SK-N-SH (cell line): Measurements from ENCODE around the gene MMS19. TPM values are rescaled to one million over a fixed set of nuclear protein-coding genes. Genes with fewer than 3 reads are reported as not detected.

Experiments used
- CTCF ChIA-PET: fragments of 300-600, 350-600 bp; formaldehyde crosslinking; extraction: SDS; loops from one replicate; lab custom pipeline; 2021; lab: Yijun Ruan, JAX
- POLR2A ChIA-PET: fragments of 350-600 bp; sonication (Branson Sonifier 250); formaldehyde crosslinking; extraction: SDS; loops from one replicate; lab custom pipeline; 2020; ENCODE audit warnings: antibody characterized with exemption, inconsistent platforms; lab: Yijun Ruan, JAX
- DNase-seq: peaks from one replicate; pipeline ENCODE4 v3.0.0; 2012
- H2AFZ ChIP-seq: fragments of 200-600 bp; sonication (generic); 2 replicates; pipeline ENCODE4 v1.8.1; 2016; ENCODE audit warnings: antibody characterized with exemption, mild to moderate bottlenecking, low read depth
- H3F3A ChIP-seq: fragments of 200-600 bp; sonication (generic); replicated peaks from 2 replicates; pipeline ENCODE3; 2016; ENCODE audit warnings: antibody characterized with exemption, mild to moderate bottlenecking; ENCODE audit not compliant: insufficient read depth
- H3K27ac ChIP-seq, 2 experiments: fragments of 200-500 bp in 1 of 2; fragments of 200-600 bp in 1 of 2; sonication (Bioruptor generic) in 1 of 2; sonication (generic), shearing (Covaris generic) in 1 of 2; 2 replicates each; pipeline versions ENCODE4 v1.5.1 to v1.6.1; 2014 to 2016; ENCODE audit warnings: low read depth in 2 of 2, inconsistent platforms in 1 of 2, low read length in 1 of 2, mild to moderate bottlenecking in 1 of 2, mixed read lengths in 1 of 2
- H3K27me3 ChIP-seq: fragments of 200-600 bp; sonication (generic), shearing (Covaris generic); 2 replicates; pipeline ENCODE4 v1.6.1; 2016; ENCODE audit warnings: mixed run types; ENCODE audit not compliant: insufficient read depth
- H3K36me3 ChIP-seq, 2 experiments: fragments of 200-500 bp in 1 of 2; fragments of 200-600 bp in 1 of 2; sonication (Bioruptor generic) in 1 of 2; sonication (generic) in 1 of 2; replicated peaks in 1 of 2; 2 replicates each; pipeline versions ENCODE3 to v1.5.1; 2014 to 2016; ENCODE audit warnings: low read length in 1 of 2, mild to moderate bottlenecking in 1 of 2; ENCODE audit not compliant: insufficient read depth in 2 of 2, control insufficient read depth in 1 of 2
- H3K4me1 ChIP-seq, 2 experiments: fragments of 200-500 bp in 1 of 2; fragments of 200-600 bp in 1 of 2; sonication (Bioruptor generic) in 1 of 2; sonication (generic), shearing (Covaris generic) in 1 of 2; 2 replicates each; pipeline versions ENCODE4 v1.5.1 to v1.6.1; 2014 to 2016; ENCODE audit warnings: low read depth in 1 of 2, low read length in 1 of 2, mixed run types in 1 of 2; ENCODE audit not compliant: insufficient read depth in 2 of 2, control insufficient read depth in 1 of 2
- H3K4me2 ChIP-seq: fragments of 200-600 bp; sonication (generic), shearing (Covaris generic); 2 replicates; pipeline ENCODE4 v1.6.1; 2017; ENCODE audit warnings: mixed run types
- H3K4me3 ChIP-seq, 2 experiments: fragments of 200-500 bp in 1 of 2; fragments of 200-600 bp in 1 of 2; sonication (Bioruptor generic) in 1 of 2; sonication (generic), shearing (Covaris generic) in 1 of 2; 2 replicates each; pipeline versions ENCODE4 v1.5.1 to v1.8.1; 2014 to 2016; ENCODE audit warnings: low read depth in 2 of 2, inconsistent platforms in 1 of 2, low read length in 1 of 2, mild to moderate bottlenecking in 1 of 2, mixed read lengths in 1 of 2, moderate library complexity in 1 of 2
- H3K79me2 ChIP-seq: fragments of 200-600 bp; sonication (generic); 2 replicates; pipeline ENCODE4 v1.8.1; 2017; ENCODE audit warnings: mild to moderate bottlenecking; ENCODE audit not compliant: insufficient read depth
- H3K9ac ChIP-seq: fragments of 200-600 bp; sonication (generic); 2 replicates; pipeline ENCODE4 v1.6.1; 2017; ENCODE audit warnings: mixed run types
- H3K9me2 ChIP-seq: fragments of 200-600 bp; sonication (generic); 2 replicates; pipeline ENCODE4 v1.6.1; 2017; ENCODE audit warnings: mixed run types
- H3K9me3 ChIP-seq: fragments of 200-600 bp; sonication (generic); 2 replicates; pipeline ENCODE4 v1.6.1; 2017; ENCODE audit warnings: mixed run types, mild to moderate bottlenecking, moderate library complexity
- H4K20me1 ChIP-seq: fragments of 200-600 bp; sonication (generic); 2 replicates; pipeline ENCODE4 v1.6.1; 2017; ENCODE audit warnings: mild to moderate bottlenecking, mixed run types; ENCODE audit not compliant: insufficient read depth
- CHD2 ChIP-seq: fragments of 150-350 bp; IDR thresholded peaks from 2 replicates; pipeline ENCODE4 v1.6.1; 2018; ENCODE audit warnings: low read length; ENCODE audit not compliant: partially characterized antibody
- CTCF ChIP-seq: fragments of 200-600 bp; sonication (generic); IDR thresholded peaks from 2 replicates; pipeline ENCODE4 v1.6.1; 2017; ENCODE audit warnings: antibody characterized with exemption, mild to moderate bottlenecking, moderate library complexity
- ELF1 ChIP-seq: IDR thresholded peaks from 2 replicates; pipeline ENCODE4 v1.4.0; 2012
- FOSL2 ChIP-seq: IDR thresholded peaks from 2 replicates; pipeline ENCODE4 v1.4.0; 2012; ENCODE audit warnings: low read depth, mild to moderate bottlenecking, moderate library complexity, borderline replicate concordance
- FOXJ3 ChIP-seq: sonication (generic); formaldehyde crosslinking; IDR thresholded peaks from 2 replicates; pipeline ENCODE4 v1.5.1; 2020; ENCODE audit warnings: mild to moderate bottlenecking, missing genetic modification reagents
- FOXM1 ChIP-seq: IDR thresholded peaks from 2 replicates; pipeline ENCODE4 v1.4.0; 2012; ENCODE audit warnings: low read depth, mild to moderate bottlenecking
- IRF3 ChIP-seq: fragments of 150-350 bp; IDR thresholded peaks from 2 replicates; pipeline ENCODE4 v1.6.1; 2016; ENCODE audit warnings: mild to moderate bottlenecking, low read depth, low read length
- JUND ChIP-seq: IDR thresholded peaks from 2 replicates; pipeline ENCODE4 v1.4.0; 2012
- MXI1 ChIP-seq: IDR thresholded peaks from 2 replicates; pipeline ENCODE4 v1.6.1; 2012; ENCODE audit warnings: mild to moderate bottlenecking, low read depth, low read length, improper control_type of control experiment
- PBX3 ChIP-seq: IDR thresholded peaks from 2 replicates; pipeline ENCODE4; 2012
- POLR2AphosphoS5 ChIP-seq: IDR thresholded peaks from 2 replicates; pipeline ENCODE4 v1.6.1; 2012; ENCODE audit warnings: low read depth, low read length
- RCOR1 ChIP-seq: fragments of 150-350 bp; IDR thresholded peaks from 2 replicates; pipeline ENCODE4 v1.6.1; 2017; ENCODE audit warnings: antibody characterized with exemption, low read length
- REST ChIP-seq: IDR thresholded peaks from 2 replicates; pipeline ENCODE4 v1.6.1; 2012; ENCODE audit warnings: mild to moderate bottlenecking, low read depth, low read length, moderate library complexity
- RXRA ChIP-seq: IDR thresholded peaks from 2 replicates; pipeline ENCODE4 v1.4.0; 2012; ENCODE audit warnings: low read depth, mild to moderate bottlenecking, borderline replicate concordance
- SMC3 ChIP-seq: IDR thresholded peaks from 2 replicates; pipeline ENCODE4 v1.6.1; 2012; ENCODE audit warnings: low read depth, low read length, improper control_type of control experiment
- TAF1 ChIP-seq: IDR thresholded peaks from 2 replicates; pipeline ENCODE4 v1.6.1; 2012; ENCODE audit warnings: low read depth, mild to moderate bottlenecking, low read length, moderate library complexity, borderline replicate concordance
- TCF12 ChIP-seq: IDR thresholded peaks from 2 replicates; pipeline ENCODE4 v1.4.0; 2012
- USF1 ChIP-seq: IDR thresholded peaks from 2 replicates; pipeline ENCODE4 v1.4.0; 2012; ENCODE audit warnings: low read depth, borderline replicate concordance
- YY1 ChIP-seq: IDR thresholded peaks from 2 replicates; pipeline ENCODE4 v1.4.0; 2012; ENCODE audit warnings: low read depth, mild to moderate bottlenecking
- WGBS: methylation state at CpG from one replicate; pipeline ENCODE4 v1.1.6; 2017; ENCODE audit warnings: low lambda C conversion rate; 5-methylcytosine and 5-hydroxymethylcytosine counted together
- polyA plus RNA-seq, 3 experiments: library from polyadenylated mRNA; depleted of rRNA; stranded (reverse); fragments of >200 nt; gene quantifications; 2 replicates each; pipeline ENCODE4 v1.2.3, GENCODE V29; 2012

Gene MMS19
- polyA plus RNA-seq, 1 of the 3 experiments (the other 2 are of a cell fraction): 56.9 TPM

GRCh38 chr10:97450828-97451227 is 47.4 kb downstream of the MMS19 start:
- no peak for DNase-seq
- no peak overlapping the region for H3K9ac ChIP-seq
- peaks cover 5% of the 10 kb centered on the region for H3F3A ChIP-seq
- ChIA-PET CTCF (interaction anchor here (1.1 to 1.8 kb wide), 2 partner anchors 11 to 17 kb away, joined by 3 to 5 read pairs; no protein-coding TSS in a partner anchor), POLR2A (no interaction called here)
- no peak overlapping the region for H2AFZ ChIP-seq
- H3K4me3 ChIP-seq: no peak overlapping the region
- peaks cover 90% of the 10 kb centered on the region for H3K79me2 ChIP-seq
- H3K4me1 ChIP-seq: peaks cover 0 to 6% of the 10 kb centered on the region in 2 experiments; a peak in 1 of 4 replicates
- H3K4me2 ChIP-seq: 0 out of 2 replicates have a peak overlapping the region, but pooled peaks have one; percentile 14
- H3K27ac ChIP-seq: no peak overlapping the region
- peaks cover 12% of the 10 kb centered on the region; the same call in 1 of the 2 replicates for H4K20me1 ChIP-seq
- no peaks in the 10 kb centered on the region for H3K27me3 ChIP-seq
- no peaks in the 10 kb centered on the region for H3K9me3 ChIP-seq
- TF ChIP-seq MXI1: no peak
- TF ChIP-seq RXRA: no peak
- TF ChIP-seq JUND: no peak
- TF ChIP-seq FOXJ3 (CRISPR knock-in tag): no peak
- no peak for TF ChIP-seq YY1
- TF ChIP-seq IRF3: no peak
- TF ChIP-seq PBX3: no peak
- TF ChIP-seq RCOR1: no peak
- TF ChIP-seq CHD2: no peak
- TF ChIP-seq CTCF: no peak
- TF ChIP-seq FOXM1: no peak
- no peak for TF ChIP-seq TAF1
- no peak for TF ChIP-seq TCF12
- TF ChIP-seq REST: no peak
- TF ChIP-seq FOSL2: no peak
- TF ChIP-seq ELF1: no peak
- TF ChIP-seq POLR2AphosphoS5: no peak
- TF ChIP-seq USF1: no peak
- no peak for TF ChIP-seq SMC3
- WGBS: no CpG with 5 or more reads among the region's 2 CpGs
- H3K36me3 ChIP-seq: peaks cover 20 to 45% of the 10 kb centered on the region in 2 experiments
- no peaks in the 10 kb centered on the region for H3K9me2 ChIP-seq
